GM21737 (cell line): ENCODE data around the gene TSSK3.

Experiments
- ATAC-seq: cut with Tn5 transposase; IDR thresholded peaks from one replicate; pipeline ENCODE4 v1.9.1; 2021; ENCODE audit warnings: mild to moderate bottlenecking, moderate library complexity; ENCODE audit not compliant: unreplicated experiment

TSSK3 gene

DNA sequence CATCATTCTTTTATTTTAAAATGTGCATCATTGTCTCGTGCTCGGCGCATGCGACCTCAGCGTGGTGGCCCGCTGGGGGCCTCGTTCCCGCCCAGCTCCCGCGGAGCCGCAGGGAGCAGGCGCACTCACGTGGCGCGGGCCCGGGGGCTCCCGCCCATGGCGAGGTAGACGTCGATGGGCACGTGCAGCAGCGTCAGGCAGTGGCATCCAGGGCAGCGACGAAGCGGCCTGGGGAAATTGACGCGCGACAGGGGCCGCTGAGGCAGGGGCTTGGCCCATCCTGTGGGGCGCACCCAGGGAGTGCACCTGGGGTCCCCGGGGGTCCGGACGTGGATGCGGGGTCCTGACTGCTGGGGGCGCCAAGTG is 1.0 kb upstream of the TSSK3 start:
- ATAC-seq = no peak

DNA sequence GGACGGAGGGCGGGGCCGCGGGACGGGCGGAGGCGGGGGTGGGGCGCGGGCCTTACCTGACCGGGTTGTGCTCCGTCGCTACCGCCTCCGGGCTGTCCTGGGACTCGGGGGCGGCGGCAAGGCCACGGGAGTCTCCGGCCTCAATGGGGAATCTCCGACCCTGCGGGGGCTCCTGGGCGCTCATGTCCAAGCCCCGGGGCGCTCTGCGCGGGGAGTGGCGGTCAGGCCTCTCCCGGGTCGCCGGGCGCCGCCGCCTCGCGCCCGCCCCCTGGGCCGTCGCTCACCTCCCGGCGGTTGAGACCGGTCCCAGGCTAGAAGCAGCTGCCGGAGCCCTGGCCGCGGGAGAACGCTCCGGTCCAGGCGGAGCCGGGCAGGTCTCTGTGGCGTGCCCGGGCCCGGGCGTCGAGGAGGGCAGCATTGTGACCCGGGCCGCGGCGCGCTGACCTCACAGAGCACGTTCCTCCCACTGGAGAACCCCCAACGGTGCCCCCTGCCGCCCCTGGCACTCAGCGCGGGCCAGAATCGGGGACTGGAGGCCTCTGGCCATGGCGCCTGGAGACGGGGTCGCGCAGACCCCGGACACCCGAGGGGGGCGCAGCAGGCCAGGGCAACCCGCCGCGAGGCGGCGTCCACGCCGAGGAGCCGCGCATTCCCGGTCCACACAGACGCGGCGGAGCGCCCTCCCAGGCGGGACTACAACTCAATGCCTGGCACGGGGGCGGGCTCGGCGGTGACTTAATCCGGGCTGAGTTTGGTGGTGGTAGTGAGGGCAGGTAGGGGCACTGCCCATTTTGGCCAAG is 465 bp upstream of the TSSK3 start:
- no peak for ATAC-seq

DNA sequence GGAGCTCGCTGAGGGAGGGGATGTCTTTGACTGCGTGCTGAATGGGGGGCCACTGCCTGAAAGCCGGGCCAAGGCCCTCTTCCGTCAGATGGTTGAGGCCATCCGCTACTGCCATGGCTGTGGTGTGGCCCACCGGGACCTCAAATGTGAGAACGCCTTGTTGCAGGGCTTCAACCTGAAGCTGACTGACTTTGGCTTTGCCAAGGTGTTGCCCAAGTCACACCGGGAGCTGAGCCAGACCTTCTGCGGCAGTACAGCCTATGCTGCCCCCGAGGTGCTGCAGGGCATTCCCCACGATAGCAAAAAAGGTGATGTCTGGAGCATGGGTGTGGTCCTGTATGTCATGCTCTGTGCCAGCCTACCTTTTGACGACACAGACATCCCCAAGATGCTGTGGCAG is 1.4 kb downstream of the TSSK3 start:
- no peak for ATAC-seq

DNA sequence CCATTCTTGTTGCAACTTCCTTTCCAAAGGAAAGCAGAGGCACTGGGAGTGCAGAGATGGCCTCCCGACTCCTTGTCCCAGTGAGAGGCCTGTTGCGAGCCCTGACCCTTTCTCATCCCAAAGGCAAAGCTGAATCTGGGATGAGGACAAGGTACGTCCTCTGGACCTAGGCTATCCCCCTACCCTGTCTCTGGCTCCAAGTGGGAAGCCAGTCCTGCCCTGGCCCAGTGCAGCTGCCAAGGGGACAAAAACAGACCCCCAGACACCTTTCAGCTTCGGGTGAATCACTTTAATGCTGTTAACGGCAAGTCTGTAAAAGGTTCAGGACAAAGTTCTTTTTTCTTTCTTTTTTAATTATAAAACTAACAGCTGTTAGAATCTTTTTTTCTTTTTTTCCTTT is 2.5 kb downstream of the TSSK3 start:
- ATAC-seq = no peak

DNA sequence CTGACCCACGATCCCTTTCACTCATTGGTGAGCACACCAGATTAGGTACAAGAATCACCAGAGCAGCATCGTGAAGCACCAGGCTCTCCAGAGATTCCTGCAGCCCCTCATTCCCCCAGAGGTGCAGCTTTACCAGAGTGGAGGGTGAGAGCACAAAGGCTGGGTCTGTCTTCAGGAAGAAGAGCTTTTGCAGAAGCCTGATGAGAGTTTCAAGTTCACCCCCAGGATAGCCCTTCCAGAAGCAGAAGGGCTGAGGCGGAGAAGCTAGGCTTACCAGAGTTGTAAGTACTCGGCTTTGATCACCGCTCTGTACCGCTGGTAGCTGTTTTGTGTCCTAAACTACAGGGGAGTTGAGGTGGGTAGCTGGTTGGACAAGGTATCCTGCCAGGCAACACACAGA is 3.1 kb downstream of the TSSK3 start:
- no peak for ATAC-seq

DNA sequence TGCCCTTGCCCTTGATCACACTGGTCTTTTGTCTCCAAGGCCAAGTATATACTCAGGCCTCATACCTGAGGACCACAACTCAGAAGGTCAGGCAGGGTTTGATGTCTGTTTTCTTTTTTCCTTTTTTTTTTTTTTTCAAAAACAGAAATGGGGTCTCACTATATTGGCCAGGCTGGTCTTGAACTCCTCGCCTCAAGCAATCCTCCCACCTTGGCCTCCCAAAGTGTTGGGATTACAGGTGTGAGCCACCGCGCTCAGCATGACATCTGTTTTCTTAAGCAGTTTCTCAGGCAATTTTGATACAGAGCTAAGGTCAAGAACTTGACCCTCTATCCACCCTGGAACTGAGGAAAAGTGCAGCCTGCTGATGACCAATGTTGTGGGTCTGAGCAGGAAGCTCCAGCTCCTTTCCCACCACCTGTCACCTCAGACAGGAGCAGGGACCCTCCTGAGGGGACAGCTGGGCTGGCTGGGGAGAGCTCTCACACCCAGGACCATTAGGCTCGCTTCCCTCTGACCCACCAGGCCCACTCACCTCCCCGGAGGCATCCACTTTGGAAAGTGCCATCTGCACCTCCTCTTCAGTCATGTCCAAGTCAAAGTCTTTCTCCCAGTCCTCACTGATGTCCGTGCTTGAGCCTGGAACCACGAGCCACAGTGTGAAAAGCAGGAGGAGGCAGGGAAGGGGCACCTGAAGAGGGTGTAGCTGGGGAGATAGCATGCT is 5.7 kb downstream of the TSSK3 start:
- no peak for ATAC-seq

DNA sequence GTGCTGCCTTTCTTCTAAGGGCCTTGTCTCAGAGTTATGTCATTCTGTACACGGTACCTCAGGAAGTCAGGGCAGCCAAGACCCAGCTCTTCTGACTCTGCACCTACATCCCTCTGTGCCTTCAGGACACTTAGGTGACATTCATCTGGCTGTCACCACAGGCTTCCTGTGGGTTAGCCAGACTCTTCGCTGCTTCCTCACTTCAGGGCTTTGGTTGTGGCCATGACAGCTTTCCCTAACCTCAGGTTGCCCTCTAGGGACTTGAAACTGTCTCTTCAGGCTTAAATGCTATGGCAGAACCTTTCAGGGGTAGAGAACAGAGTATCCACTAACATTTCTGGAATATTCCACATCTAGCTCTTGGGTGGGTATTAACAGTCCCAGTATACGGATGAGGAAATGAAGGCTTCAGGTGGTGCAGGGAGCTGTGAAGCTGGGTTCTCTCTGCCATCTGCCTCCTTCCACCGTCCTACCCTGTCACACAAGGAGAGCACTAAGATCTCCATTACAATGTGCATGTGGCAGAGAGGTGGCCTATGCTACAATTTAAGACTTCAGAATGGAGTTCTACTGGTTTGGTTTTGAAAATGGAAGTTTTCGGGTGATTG is 9.9 kb downstream of the TSSK3 start:
- ATAC-seq = no peak

DNA sequence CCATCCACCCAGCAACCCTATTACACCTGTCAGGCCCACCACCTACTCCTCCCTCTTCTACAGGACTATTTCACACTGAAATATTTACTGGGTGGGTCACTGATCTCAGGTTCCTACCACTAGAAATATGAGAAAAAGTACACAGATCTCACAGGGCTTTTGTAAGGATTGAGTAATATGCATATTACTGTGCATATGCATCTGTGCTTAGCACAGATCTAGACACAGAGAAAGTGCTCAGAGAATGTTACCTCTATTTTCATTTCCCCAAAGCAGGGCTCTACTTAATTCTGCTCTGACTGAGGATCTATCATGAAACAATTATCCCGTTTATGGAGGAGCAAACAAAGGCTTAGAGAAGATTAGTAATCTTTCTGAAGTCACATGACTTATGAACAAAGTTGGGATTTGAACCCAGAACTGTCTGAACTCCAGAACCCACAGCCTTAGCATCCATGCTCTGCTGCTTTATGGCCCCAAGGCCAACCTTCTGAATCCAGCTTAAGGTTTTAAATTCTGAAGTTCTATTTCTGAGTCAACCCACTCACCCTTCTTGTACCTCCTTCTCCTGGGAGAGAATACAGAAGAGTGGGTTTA is 11.8 kb downstream of the TSSK3 start:
- no peak for ATAC-seq

DNA sequence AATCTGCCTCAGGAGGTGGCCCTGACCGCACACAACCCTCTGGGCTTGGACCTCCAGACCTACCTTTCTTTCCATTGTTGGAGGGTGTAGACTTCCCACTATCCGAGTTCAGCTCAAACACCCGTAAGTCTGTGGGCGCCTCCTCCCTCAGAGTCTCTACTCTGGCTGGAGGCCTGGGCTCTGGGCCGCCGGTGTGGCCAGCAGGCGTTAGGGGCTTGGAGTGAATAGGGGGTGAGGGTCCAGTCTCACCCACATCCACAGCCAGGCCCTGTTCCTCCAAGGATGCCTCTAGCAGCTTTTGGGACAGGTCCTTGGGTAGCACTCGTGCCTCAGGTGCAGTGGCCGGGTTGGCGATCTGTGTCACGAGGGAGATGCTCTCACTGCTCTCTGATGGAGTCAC is 13.9 kb downstream of the TSSK3 start:
- no peak for ATAC-seq

DNA sequence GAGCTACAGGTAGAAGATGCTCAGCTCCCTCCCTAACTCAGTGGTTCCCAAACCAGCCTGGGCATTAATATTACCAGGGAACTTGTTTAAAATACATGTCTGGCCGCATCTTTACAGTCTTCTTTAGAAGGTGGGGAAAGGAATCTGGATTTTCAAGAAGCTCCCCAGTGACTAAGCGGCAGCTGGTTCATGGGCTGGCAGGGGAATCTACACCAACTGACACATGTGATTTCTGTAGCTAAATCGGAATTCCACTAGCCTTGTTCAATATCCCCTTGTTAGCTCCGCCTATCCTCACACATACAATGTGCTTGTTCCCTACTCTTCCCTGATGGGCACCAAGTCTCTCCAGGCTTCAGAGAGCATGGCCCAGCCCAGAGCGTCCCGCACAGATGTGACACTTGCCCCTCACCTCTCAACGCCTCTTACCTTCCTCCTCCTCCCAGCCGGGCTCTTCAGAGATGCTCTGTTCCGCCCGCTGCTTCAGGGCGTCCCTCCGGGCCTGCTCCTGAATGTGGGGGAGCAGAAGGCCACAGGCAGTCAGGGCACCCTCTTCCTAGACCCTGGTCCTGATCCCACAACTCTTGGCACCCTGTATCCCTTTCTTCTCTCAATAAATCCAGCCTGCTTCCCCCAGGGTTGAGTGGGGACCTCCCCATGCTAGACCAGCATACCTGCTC is 15.3 kb downstream of the TSSK3 start:
- no peak for ATAC-seq

DNA sequence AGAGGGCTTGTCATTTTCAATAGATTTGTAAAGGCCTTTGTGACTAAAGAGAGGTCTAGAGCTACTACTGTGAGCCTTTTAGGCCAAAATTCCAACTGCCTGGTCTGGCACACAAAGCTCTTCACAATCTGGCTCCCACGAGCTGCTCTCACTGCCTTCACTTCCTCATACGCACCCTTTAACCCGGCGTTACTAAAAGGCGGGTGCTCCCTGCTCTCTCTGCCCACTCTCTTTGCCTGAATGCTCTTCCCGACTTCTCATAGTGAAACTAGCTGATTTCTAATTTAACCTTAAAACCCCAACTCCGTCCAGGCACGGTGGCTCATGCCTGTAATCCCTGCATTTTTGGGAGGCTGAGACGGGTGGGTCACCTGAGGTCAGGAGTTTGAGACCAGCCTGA is 17.7 kb downstream of the TSSK3 start:
- ATAC-seq = no peak

DNA sequence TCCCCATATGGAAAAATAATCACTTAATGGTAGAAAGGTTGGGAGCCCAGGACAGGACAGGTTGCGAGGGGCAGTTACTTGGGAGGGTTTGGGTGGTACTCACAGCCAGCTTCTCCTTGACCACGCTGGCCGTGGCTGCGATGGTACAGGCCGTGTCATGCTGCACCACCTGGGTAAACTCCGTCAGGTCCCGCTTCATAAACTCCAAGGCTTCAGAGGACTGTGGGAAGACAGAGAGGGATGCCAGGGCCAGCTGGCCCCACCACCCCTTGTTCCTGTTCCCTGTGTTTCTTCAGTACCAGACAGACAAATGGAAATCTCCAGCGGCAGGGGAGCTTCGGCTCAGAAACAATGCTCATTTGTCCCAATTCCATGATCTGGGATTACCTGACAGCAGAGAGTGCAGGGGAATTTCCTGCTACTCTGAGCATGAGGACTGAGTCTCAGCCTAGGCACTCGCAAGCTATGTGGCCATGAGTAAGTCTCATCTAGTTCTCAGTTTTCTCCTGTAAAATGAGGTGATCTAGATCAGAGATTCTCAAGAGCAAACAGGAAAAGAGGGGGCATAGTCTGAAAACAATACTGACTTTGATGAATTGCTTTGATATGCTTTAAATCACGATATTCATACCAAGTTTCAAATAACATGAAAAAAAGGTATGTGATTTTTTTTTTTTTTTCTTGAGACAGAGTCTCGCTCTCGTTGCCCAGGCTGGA is 24.5 kb downstream of the TSSK3 start:
- ATAC-seq = no peak

DNA sequence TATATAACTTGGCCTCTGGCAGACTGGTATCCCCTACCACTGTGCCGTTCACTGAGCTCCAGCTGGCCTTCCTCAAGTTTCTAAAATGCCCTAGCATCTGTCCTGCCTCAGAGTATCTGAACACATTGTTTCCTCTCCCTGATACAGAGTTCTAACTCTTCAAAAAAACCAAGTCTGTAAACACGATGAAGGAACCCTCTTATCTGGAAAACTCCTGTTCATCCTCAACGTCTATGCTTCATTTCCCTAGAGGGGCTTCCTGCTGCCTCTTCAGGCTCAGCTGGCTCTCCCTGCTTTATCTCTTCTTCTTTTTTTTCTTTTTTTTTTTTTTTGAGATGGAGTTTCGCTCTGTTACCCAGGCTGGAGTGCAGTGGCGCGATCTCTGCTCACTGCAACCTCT is 26.3 kb downstream of the TSSK3 start:
- ATAC-seq = no peak

DNA sequence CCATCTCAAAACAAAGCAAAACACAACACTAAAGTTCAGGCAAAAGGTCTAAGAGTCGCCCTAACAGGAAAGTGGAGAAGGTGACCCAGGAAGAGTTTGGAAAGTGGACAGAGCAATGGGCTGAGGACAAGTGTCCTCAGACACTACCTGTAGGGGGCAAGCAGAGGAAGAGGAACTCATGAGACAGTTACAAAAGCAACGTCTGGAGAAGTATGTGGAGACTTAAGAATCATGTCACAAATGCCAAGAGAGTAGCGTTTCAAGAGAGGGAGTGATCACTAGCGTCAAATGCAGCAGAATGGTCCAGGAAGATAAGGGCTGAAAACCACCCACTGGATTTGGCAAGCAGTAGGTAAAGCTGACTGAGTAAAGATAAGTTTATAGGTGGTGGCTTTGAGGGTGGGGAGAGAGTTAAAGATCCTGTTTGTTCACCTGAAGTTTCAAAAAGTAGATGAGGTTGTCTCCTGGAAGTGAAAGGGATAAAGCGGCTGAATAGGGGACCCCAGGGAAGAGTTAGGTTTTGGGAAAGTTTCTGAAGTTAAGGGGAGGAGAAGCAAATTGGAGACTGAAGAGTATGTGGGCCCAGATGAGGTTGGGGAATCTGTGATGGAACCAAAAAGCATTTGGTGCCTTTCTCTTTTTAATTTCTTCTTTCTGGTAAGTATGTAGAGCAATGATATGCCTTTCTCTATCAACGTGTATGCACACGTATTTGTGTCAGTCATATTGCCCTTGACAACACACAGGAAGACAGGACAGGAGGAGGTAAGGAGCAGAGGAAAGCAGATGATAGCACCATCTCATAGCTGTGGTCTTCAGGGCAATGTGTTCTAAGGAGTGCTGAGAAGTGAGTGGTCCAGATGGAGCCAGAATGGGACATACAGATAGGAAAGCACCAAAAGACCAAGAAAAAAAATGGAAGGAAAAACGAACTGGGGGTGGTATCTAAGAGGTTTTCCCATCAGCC is 28.8 kb downstream of the TSSK3 start:
- ATAC-seq = no peak

DNA sequence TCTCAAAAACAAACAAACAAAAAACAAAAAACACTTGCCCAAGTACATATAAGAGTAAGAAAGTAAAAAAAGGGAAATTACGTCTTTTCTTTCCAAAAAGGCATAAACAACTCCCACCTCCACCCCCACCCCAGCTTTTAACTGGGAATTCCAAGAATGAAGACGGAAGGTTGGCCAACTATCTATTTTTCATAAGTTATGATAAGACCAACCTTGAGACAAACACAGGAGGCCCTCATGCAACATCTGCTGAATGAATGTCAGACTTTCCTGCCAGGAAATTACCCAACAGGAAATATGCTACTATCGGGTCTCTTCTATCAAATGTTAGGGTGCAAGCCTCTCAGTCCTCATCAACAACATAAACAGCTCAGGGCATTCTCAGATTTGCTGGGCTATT is 30.0 kb downstream of the TSSK3 start:
- no peak for ATAC-seq

DNA sequence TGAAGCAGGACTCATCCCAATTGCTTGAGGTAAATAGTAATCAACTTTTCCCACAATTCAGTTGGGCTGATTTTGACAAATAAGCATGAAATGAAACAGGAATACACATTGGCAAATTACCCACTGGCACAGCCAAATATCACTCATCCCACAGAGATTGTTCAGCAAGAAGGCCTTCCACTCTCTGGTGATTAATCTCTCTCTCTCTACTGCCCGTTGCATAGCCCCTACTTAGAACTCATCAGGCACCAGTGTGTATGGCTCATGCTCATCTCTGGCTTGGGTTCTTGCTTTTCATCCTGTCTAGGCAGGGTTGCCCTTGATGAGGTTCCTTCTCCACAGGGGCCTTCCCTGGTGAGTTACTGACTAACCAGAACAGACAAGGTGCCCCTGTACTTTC is 30.8 kb downstream of the TSSK3 start:
- no peak for ATAC-seq

DNA sequence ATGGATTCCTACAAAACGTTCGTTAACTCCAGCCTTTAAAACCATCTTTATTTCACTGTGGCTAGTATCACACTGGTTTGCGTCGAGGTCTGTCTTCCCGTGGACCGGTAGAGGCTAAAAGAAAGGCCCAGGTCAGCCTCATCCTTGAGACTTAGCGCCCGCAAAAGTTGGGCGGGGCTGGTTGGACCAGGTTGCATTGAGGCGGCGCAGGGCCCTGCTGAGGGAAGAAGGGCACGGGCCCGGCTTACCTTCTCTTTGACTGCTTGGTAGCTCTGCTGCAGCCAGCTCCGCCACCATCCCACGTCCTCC is 31.4 kb downstream of the TSSK3 start:
- peak; percentile 17 for ATAC-seq

DNA sequence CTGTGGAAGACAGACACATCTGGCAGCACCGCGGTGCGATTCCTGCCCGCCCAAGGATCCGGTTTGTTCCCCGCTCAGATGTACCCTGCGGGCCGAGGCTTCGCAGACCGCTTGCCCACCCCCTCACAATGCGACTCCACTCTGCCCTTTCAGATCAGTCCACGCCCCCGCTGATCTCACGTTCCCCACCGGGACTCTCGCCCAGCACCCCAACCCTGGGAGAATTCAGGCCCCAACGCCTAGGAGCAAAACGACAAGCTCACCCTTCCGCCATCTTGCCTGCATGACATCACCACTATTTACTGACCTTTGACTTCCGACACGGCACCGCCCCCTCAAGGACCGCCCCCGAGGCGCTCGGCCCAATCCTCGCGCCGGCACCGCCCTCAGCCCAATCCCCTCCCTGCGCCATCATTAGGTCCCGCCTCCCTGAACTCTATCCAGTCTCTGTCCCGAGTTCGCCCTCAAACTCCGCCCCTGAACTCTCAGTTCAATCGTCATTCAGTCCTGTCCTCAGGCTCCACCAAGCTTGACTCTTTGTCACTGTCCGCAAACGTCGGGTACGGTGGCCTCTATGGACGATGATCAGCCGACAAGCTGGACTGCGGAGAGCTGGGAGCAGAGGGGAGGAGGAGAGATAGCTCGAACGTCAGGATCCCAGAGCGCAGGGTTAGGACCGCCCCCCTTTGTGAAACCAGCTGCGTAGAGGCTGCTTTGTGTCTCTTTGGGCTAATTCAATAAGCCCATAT is 32.0 kb downstream of the TSSK3 start, which contains the start of gene BSDC1:
TSS of gene BSDC1 (minus strand) at position 301 of the 749 bp plus-strand sequence. CDS start at position 274, 27 bp downstream.
- ATAC-seq = peak; percentile 96
